Breast epithelium (tissue), 4 donors: ENCODE measurements around the gene GRM2. TPM values are rescaled to one million over a fixed set of nuclear protein-coding genes. Genes with fewer than 3 reads are reported as not detected.

ENCODE experiments used
- DNase-seq, 2 donors: peaks; one replicate each; pipeline ENCODE4 v3.0.0-alpha.2; 2019; ENCODE audit warnings: low spot score in 2 of 2
- H3K27ac ChIP-seq, 2 donors: fragments of 200-600 bp; sonication (generic) in 1 of 2; one replicate each; pipeline ENCODE4 v1.5.1; 2016 to 2019; ENCODE audit warnings: mild to moderate bottlenecking in 1 of 2
- H3K27me3 ChIP-seq, 2 donors: fragments of 200-600 bp; sonication (generic) in 1 of 2; one replicate each; pipeline versions ENCODE4 v1.5.1 to v1.6.0; 2017 to 2019; ENCODE audit warnings: control low read depth in 1 of 2, mild to moderate bottlenecking in 1 of 2
- H3K36me3 ChIP-seq: fragments of 200-600 bp; one replicate; pipeline ENCODE4 v1.5.1; 2019
- H3K4me1 ChIP-seq, 2 donors: fragments of 200-600 bp; sonication (generic); one replicate each; pipeline ENCODE4 v1.5.1; 2016 to 2019; ENCODE audit warnings: control low read depth in 1 of 2
- H3K4me3 ChIP-seq, 3 donors: fragments of 200-600 bp; sonication (generic); 1 replicate in 2 of 3; 2 replicates in 1 of 3; pipeline ENCODE4 v1.5.1; 2016 to 2019; ENCODE audit warnings: mild to moderate bottlenecking in 3 of 3, moderate library complexity in 2 of 3
- H3K9me3 ChIP-seq, 2 donors: fragments of 200-600 bp; sonication (generic) in 1 of 2; one replicate each; pipeline ENCODE4 v1.5.1; 2016 to 2019; ENCODE audit warnings: control low read depth in 1 of 2
- POLR2A ChIP-seq: fragments of 450-650 bp; IDR thresholded peaks from one replicate; pipeline ENCODE4 v1.6.1; 2016; ENCODE audit warnings: antibody characterized with exemption, mild to moderate bottlenecking, moderate library complexity
- POLR2AphosphoS5 ChIP-seq, 3 donors: sonication (generic); formaldehyde crosslinking; IDR thresholded peaks; one replicate each; pipeline ENCODE4 v1.6.1; 2017; ENCODE audit warnings: antibody characterized with exemption in 3 of 3
- intact Hi-C: fragments of 100-400 bp; cut with DNase I; formaldehyde crosslinking; loops from one replicate; pipeline ENCODE4 v1.15.1; 2023; ENCODE audit warnings: low total_unique reads
- total RNA-seq, 3 donors: library from RNA; depleted of rRNA; stranded (reverse); fragments of >200 nt; gene quantifications; one replicate each; pipeline ENCODE4 v1.1.0, GENCODE V29; 2016
- TF ChIP-seq, protein P1 (sequence below), 3 donors: fragments of 450-650 bp; IDR thresholded peaks; one replicate each; pipeline ENCODE4 v1.5.1; 2016 to 2017; ENCODE audit warnings: antibody characterized with exemption in 3 of 3, mild to moderate bottlenecking in 3 of 3, moderate library complexity in 3 of 3

GRM2 gene
- total RNA-seq, 3 donors from 2014 or later = 1.3 TPM; not detected in 2

DNA sequence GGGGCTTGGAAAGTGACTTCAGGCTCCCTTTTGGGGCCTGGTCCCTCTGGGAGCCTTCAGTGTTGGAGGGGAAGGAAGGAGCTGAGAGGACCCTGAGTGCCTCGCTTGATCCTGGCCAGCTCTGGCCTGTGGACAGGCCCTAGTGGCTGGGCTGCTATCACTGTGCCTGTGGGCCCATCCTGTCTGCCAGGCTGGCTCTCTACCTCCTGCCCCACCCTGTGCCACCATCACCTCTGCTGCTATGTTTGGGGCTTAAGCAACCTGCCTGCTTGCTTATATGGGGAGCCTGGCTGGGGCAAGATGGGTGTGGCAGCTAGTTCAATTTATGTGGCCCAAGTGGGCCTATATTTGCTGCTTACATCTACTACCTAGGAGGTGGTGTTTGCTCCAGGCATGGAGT is 28.7 kb upstream of the GRM2 start:
- Histone ChIP-seq H3K4me1 (no peaks in the 10 kb centered on the region), H3K9me3 (no peaks in the 10 kb centered on the region), H3K4me3 (no peak overlapping the region), H3K27me3 (no peaks in the 10 kb centered on the region), H3K36me3 (no peaks in the 10 kb centered on the region), H3K27ac (no peak overlapping the region)
- DNase-seq = no peak
- no peak for TF ChIP-seq POLR2A
- TF ChIP-seq, protein P1, sequence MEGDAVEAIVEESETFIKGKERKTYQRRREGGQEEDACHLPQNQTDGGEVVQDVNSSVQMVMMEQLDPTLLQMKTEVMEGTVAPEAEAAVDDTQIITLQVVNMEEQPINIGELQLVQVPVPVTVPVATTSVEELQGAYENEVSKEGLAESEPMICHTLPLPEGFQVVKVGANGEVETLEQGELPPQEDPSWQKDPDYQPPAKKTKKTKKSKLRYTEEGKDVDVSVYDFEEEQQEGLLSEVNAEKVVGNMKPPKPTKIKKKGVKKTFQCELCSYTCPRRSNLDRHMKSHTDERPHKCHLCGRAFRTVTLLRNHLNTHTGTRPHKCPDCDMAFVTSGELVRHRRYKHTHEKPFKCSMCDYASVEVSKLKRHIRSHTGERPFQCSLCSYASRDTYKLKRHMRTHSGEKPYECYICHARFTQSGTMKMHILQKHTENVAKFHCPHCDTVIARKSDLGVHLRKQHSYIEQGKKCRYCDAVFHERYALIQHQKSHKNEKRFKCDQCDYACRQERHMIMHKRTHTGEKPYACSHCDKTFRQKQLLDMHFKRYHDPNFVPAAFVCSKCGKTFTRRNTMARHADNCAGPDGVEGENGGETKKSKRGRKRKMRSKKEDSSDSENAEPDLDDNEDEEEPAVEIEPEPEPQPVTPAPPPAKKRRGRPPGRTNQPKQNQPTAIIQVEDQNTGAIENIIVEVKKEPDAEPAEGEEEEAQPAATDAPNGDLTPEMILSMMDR (IDR thresholded peaks at IDR 0.05) = no peak
- intact Hi-C loops = no loop called here

DNA sequence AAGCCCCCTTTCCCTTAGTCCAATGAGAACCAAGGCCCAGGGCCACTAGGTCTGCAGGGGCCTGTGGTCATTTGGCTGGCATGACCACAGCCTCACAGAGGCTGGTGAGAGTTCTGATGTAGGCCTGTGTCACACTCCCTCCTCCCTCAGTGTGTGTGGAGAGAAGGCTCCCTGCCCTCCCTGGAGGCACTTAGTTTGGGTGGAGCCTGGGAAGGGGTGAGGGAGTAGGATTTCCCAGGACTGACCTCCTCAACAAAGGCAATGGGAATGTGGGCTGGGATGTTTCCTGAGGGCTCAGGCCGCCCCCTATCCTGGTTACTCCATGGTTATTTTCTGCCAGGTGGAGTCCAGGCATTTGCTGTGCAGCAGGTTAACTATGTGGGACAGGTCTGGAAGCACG is 28.2 kb upstream of the GRM2 start:
- no peak for DNase-seq
- Histone ChIP-seq H3K27me3 (no peaks in the 10 kb centered on the region), H3K27ac (no peak overlapping the region), H3K4me3 (no peak overlapping the region), H3K36me3 (no peaks in the 10 kb centered on the region), H3K4me1 (no peaks in the 10 kb centered on the region), H3K9me3 (no peaks in the 10 kb centered on the region)
- intact Hi-C loops = no loop called here
- TF ChIP-seq, protein P1 (IDR thresholded peaks at IDR 0.05) = no peak
- TF ChIP-seq POLR2A (no peak), POLR2AphosphoS5 (IDR thresholded peaks at IDR 0.05) (no peak)

DNA sequence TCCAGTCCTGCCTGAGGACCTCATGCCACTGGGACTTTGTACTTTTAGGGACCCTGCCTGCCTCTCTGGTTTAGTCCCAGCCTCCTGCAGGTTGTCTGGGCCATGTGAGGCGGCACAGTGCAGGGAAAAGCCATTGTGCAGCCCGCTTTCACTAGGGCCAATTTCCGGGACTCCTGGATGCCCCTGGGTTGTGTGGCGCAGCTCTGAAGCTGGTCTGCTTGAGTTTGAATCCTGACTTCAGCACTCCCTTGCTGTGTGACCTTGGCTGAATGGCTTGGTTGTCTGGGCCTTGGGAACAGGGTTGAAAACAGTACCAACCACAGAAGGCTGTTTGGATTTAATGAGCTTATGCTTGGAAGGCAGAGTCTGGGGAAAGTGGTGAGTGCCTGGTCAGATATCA is 27.6 kb upstream of the GRM2 start:
- no peaks in the 10 kb centered on the region for H3K9me3 ChIP-seq
- no peak for DNase-seq
- no peak overlapping the region for H3K4me3 ChIP-seq
- H3K36me3 ChIP-seq = no peaks in the 10 kb centered on the region
- H3K4me1 ChIP-seq = no peaks in the 10 kb centered on the region
- no peak overlapping the region for H3K27ac ChIP-seq
- no peaks in the 10 kb centered on the region for H3K27me3 ChIP-seq
- intact Hi-C loops = no loop called here
- TF ChIP-seq, protein P1 (IDR thresholded peaks at IDR 0.05) = no peak

DNA sequence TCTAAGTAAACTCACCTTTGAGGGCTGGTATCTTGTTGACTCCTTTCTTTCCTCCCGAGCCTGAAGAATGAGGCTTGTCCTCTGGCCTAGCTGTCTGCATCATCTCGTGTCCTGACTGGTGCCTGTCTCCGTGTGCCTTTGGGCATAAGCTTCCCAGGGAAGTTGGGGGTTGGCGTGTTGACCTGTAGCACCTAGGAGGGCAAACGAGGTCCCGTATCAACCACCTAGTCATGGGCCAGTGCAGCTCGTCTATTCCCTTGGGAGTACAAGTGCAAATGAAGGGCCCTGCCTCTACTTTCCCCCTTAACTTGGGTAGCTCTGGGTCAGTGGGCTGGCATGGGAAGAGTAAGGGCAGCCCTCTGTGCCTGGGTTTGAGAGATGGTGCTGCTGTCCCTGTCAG is 27.1 kb upstream of the GRM2 start:
- no peaks in the 10 kb centered on the region for H3K27me3 ChIP-seq
- no peak overlapping the region for H3K4me3 ChIP-seq
- intact Hi-C loops = no loop called here
- TF ChIP-seq POLR2AphosphoS5 (IDR thresholded peaks at IDR 0.05) (no peak), POLR2A (no peak)
- TF ChIP-seq, protein P1 (IDR thresholded peaks at IDR 0.05) = no peak
- no peak for DNase-seq
- no peak overlapping the region for H3K27ac ChIP-seq
- no peaks in the 10 kb centered on the region for H3K36me3 ChIP-seq
- H3K4me1 ChIP-seq = no peaks in the 10 kb centered on the region
- no peaks in the 10 kb centered on the region for H3K9me3 ChIP-seq

DNA sequence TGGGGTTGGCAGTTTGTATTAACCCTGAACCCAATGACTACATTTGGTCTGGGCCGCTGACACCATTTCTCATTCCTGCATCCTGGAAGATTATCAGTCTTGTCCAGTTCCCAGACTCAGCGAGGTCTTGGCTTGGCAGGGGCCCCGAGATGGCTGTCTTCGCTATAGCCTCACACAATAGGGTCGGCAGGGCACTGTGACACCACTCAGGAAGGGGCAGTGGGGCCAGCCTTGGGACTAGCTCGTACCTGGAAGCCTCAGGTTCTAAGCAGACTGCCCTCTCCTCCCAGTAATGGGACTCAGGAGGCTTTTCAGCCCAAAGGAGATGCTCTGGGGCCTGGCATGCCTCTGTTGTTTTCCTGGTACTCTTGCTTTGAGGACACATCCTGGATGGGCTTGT is 26.7 kb upstream of the GRM2 start:
- Histone ChIP-seq H3K36me3 (no peaks in the 10 kb centered on the region), H3K4me1 (no peaks in the 10 kb centered on the region), H3K27ac (peak overlapping the region; percentile 17 to 55), H3K4me3 (no peak overlapping the region), H3K27me3 (no peaks in the 10 kb centered on the region), H3K9me3 (no peaks in the 10 kb centered on the region)
- intact Hi-C loops = no loop called here
- no peak for DNase-seq
- TF ChIP-seq POLR2AphosphoS5 (IDR thresholded peaks at IDR 0.05) (no peak), POLR2A (no peak)
- TF ChIP-seq, protein P1 (IDR thresholded peaks at IDR 0.05) = no peak
